ENCODE results near the gene ZBTB16.

The ZBTB16 gene

DNA sequence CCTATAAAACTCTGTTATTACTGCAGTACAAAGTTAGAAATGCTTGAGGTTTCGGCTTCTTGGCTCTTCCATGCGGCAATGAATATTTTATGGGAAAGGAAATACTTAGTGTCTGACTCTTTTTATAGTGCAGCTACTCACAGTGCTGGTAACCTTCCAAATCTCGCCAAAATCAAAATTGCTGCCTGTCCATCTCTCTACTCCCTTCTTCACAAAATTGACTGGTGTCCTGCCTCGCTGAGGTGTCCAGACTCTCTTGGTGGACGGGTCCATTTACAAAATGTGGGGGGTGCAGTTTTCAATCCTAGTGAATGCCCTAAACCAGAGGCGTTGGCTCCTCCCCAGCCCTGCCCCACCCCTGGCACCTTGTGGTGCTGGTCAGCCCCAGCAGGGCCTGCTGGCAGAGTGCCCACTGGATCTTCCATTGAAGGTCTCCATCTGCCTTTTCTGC is 73.5 kb downstream of the ZBTB16 start:
- DNase-seq, result no peak

DNA sequence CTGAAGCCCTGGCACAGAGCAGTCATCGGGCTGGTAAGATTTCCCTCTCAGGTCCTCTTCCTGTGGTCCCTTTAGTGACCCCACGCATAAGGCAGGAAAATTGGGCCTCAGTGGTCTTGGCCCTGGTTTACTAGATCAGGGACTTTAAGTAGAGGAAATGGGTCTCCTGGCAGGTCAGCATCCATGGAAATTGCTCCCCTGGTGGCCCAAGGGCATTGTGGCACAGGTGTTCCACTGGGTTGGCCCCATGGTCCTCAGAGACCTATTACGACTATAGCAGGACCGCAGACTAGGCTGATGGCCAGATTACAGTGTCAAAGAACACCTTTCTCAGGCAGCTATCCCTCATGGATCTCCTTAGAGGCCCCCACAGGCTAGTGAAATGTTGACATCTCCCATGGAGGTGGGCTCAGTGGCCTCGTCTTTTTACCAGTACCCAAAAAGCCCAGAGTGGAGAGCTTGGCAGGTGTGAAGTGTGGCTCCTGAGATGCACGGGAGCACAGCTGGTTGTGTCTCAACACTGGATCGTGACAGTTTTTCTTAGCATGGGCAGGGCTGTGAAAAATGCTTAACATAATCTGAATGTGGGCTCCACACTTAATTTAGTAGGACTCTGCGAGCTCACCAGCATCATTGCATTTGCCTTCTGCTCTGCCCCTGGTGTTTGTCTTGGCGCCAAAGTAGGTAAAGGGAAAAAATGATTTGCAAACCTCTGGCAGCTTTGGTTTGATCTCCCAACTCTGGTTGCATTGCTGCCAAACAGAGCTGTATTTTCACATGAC is 74.2 kb downstream of the ZBTB16 start:
- no peak for DNase-seq

GRCh38 chr11:114134870-114135269 is 75.4 kb downstream of the ZBTB16 start:
- DNase-seq, result no peak

- DNase-seq, result no peak
Measured at GRCh38 chr11:114135737-114136151, 76.2 kb downstream of the ZBTB16 start.

DNA sequence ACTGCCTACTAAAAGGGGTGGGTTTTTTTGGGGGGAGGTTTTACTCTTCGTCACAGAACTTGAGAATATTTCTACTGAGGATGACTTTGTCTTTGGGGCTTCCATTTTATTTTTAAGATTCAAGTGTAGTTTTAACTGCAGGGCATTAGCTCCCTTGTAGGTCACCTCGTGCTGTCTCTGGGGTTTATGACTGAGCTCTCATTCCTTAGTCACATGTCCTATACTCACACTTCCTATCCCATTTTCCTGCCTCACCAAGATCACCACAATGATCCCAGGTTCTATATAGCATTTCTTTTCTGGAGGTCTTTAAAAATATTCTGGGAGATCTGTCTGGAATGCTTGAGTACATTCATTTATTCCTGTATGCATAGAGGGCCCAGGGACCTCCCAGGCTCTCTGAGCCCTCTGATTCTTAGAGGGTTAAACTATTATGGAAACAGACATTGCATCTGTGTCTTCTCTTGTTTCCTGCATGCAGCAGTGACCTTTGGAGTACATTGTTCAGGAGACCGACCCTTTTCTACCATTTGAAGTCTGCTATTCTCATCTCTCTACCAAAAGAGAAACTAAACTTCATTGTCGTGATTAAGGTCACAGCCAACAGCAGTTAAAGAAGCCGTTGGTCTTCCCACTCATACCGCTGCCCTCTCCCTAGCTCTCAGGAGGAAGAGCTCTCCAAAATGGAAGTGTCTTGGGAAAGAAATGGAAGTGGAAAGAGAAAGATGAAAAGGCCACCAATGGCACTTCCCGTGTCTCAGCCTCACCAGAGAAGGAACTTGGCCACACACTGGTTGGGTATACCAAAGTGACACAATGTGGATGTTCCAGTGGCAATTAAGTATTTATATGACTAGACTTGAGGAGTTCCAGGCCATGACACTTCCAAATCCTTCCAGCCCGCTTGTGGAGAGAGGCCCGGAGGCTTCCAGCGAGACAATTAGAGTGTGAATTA is 77.5 kb downstream of the ZBTB16 start:
- no peak for DNase-seq

DNA sequence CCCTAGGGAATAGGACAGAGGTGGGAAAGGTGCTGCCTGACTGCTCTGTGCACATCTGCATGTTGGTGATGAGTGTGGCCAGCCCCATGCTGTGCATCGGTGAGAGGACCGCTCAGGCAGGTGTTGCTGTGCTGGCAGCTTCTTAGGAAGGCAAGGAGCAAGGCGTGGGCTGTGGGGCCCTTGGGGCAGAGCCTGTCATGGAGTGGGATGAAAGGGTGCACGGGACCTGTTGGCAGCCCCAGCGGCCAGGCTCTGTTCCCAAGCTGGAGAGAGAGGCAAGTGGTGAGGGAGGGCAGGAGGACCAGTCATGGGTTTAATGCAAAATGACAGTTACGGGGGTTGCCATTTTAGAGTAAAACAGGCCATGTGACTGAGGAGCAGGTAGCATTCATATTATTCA is 78.3 kb downstream of the ZBTB16 start:
- DNase-seq, result no peak

DNA sequence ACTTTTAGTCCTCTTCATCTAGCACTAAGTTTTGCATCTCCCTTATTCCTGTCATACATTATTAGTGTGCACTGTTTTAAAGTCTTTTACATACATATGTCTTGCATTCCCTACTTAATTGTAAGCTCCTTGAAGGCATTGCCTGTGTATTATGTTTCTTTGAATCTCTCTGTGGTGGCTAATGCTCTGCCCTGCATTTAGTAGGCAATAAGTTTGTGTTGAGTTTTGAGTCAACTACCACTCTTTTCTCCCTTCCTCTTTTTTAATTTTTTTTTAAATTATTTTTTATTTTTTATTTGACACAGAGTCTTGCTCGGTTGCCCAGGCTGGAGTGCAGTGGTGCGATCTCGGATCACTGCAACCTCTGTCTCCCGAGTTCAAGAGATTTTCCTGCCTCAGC is 78.9 kb downstream of the ZBTB16 start:
- no peak for DNase-seq

GRCh38 chr11:114140826-114141225 is 81.3 kb downstream of the ZBTB16 start:
- no peak for DNase-seq

DNA sequence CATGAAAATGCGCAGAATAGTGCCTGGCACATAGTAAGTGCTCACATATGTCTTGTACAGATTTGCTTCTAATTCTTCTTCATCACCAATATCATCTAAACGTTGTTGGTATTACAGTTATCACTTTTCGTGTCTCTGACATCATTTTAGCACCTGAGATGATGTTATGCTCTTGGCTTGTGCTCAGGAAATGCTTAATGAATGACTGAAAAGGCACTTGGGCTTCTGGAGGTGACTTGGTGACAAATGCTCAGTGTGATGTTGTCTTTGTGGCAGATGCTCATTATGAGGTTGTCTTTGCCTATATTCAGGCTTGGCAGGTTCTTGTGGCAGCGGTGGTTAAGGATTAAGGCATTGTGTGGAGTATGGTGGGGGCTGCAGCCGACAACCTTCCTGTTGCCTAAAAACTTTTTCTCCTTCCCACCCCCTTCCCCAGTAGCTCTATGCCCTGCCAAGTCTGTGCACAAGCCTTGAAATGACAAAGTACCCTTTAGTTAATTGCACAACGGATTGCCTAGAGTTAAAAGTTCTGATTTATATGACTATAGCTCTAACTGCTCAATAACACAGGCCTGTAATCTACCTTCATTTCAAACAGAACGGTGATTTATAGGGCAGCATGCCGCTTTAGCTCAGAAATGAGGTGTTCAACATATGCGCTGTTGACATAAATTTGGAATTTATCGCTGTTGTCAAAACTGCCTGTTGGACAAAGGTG is 82.5 kb downstream of the ZBTB16 start:
- no peak for DNase-seq

GRCh38 chr11:114142707-114143106 is 83.2 kb downstream of the ZBTB16 start:
- DNase-seq, result no peak

- DNase-seq, result no peak
Measured at GRCh38 chr11:114145166-114145775, 85.8 kb downstream of the ZBTB16 start.

GRCh38 chr11:114147375-114148012 is 88.0 kb downstream of the ZBTB16 start:
- DNase-seq, result no peak

- no peak for DNase-seq
Measured at GRCh38 chr11:114148013-114148382, 88.5 kb downstream of the ZBTB16 start.

DNA sequence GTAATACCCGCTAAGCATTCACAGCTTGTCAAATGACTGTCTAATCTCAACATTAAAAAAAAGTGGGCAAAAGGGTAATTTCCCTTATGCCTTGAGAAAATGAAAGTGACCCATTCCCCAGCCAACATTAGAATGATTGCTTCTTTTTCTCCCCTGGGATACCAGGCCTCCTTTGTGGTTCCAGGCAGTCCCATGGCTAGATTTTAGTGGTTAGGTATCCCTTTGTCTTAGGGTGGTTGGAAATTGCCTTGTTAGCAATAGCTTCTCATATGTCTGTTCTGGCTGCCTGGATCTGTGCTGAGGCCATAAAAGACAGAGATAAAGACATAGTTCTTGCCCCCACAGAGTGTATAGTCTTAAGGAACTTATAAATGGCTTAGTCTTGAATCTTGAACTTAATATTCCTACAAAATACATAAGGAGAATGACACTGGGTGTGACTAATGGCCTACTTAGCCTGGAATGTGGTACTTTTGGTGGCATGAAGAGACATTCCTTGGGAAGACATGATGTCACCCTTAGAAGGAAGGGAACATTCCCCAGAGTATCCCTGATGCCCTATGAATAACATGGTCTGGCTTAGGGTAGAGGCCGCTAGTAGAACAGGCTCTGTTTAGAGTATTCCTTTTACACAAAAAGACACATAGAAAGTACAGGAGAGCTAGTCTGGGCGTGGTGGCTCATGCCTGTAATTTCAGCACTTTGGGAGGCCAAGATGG is 90.3 kb downstream of the ZBTB16 start:
- no peak for DNase-seq

DNA sequence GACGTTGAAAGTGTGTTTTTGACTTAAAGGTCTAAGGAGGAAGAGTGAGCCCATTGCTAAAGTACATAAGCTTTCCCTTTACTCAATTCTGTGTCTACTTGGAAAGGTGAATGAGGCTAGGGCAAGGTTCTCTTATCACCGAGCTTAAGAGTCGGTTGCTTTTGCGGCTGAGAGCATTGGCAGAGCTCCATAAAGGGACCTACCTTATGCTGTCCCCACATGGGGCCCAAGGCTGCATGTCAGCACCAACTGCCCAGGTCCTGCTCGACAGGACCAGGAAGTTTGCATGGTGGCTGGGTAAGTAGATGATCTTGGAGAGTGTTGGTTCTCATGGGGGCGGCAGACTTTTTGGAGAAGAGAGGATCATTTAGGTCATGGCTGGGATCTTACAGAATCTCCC is 91.2 kb downstream of the ZBTB16 start:
- no peak for DNase-seq

GRCh38 chr11:114151631-114152030 is 92.1 kb downstream of the ZBTB16 start:
- no peak for DNase-seq

GRCh38 chr11:114152162-114152561 is 92.7 kb downstream of the ZBTB16 start:
- no peak for DNase-seq

DNA sequence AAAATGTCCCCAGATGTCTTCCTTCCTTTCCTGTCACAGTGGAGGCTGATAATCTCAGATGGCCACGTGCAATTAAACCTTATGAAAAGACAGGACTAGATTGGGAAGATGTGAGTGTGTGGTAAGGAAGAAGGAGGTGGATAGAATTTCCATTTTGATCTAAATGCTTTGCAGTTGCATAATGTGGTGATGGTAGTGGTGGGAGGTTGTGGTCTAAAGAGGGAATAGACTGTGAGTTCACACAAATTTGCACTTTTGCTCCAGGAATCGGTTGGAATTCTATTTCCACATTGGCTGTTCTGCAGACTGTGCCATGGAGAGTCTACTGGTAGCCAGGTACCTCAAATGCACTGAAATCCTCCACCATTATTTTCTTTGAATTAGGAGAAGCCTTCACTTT is 93.3 kb downstream of the ZBTB16 start:
- DNase-seq, result no peak

- no peak for DNase-seq
Measured at GRCh38 chr11:114153224-114153623, 93.7 kb downstream of the ZBTB16 start.

GRCh38 chr11:114154271-114155047 is 94.9 kb downstream of the ZBTB16 start:
- no peak for DNase-seq

- no peak for DNase-seq
Measured at GRCh38 chr11:114155116-114155515, 95.6 kb downstream of the ZBTB16 start.

Measured in T-helper 1 cell (primary cell).